B cell (primary cell): ENCODE measurements around the gene CD79B. TPM values are rescaled to one million over a fixed set of nuclear protein-coding genes. Genes with fewer than 3 reads are reported as not detected.

Experiments
- ATAC-seq: fragments of 200-7000 bp; cut with Tn5 transposase; one replicate; pipeline ENCODE4 v1.10.0; 2021; ENCODE audit warnings: low read depth, mild to moderate bottlenecking, moderate number of reproducible peaks, moderate library complexity
- CTCF ChIA-PET: fragments of 350-600 bp; sonication (Branson Sonifier 250); formaldehyde crosslinking; loops from one replicate; lab custom pipeline; 2021; ENCODE audit warnings: antibody characterized with exemption, inconsistent platforms; lab: Charles Lee
- POLR2A ChIA-PET: fragments of 350-600 bp; sonication (Branson Sonifier 250); formaldehyde crosslinking; loops from one replicate; lab custom pipeline; 2021; ENCODE audit warnings: antibody characterized with exemption; lab: Charles Lee
- DNase-seq: peaks from one replicate; pipeline ENCODE4 v3.0.0; 2013
- H2AFZ ChIP-seq: 2 replicates; pipeline ENCODE4 v1.6.1; 2012; ENCODE audit warnings: mild to moderate bottlenecking, low read depth, low read length; ENCODE audit not compliant: insufficient read depth, poor library complexity, severe bottlenecking
- H3K27ac ChIP-seq, 2 donors: 1 replicate in 1 of 2; 2 replicates in 1 of 2; pipeline ENCODE4 v1.5.1; 2012 to 2013; ENCODE audit warnings: low read length in 2 of 2, mild to moderate bottlenecking in 2 of 2, moderate library complexity in 1 of 2
- H3K27me3 ChIP-seq, 4 experiments: fragments of 200-600 bp in 1 of 4; sonication (generic) in 1 of 4; replicated peaks in 1 of 4; 1 replicate in 2 of 4; 2 replicates in 2 of 4; pipeline versions ENCODE4 v1.6.1 to v1.7.0; 2013 to 2016; ENCODE audit warnings: low read length in 3 of 4, mild to moderate bottlenecking in 2 of 4, mixed read lengths in 1 of 4, moderate library complexity in 1 of 4; ENCODE audit not compliant: insufficient read depth in 4 of 4, control insufficient read depth in 3 of 4; ENCODE audit errors: control extremely low read depth in 1 of 4
- H3K36me3 ChIP-seq, 2 experiments: replicated peaks in 1 of 2; 1 replicate in 1 of 2; 2 replicates in 1 of 2; pipeline versions ENCODE4 v1.6.1 to v1.7.1; 2013; ENCODE audit warnings: low read length in 1 of 2; ENCODE audit not compliant: insufficient read depth in 2 of 2, control insufficient read depth in 1 of 2; ENCODE audit errors: control extremely low read depth in 1 of 2, extremely low read depth in 1 of 2
- H3K4me1 ChIP-seq, 2 donors: fragments of 200-600 bp in 1 of 2; sonication (generic) in 1 of 2; 1 replicate in 1 of 2; 2 replicates in 1 of 2; pipeline versions ENCODE4 v1.5.1 to v1.6.1; 2013 to 2017; ENCODE audit warnings: low read length in 2 of 2; ENCODE audit not compliant: control insufficient read depth in 2 of 2, insufficient read depth in 2 of 2
- H3K4me2 ChIP-seq: replicated peaks from 2 replicates; pipeline ENCODE3; 2012; ENCODE audit warnings: mild to moderate bottlenecking, low read depth, low read length; ENCODE audit not compliant: poor library complexity, severe bottlenecking
- H3K4me3 ChIP-seq, 5 experiments: fragments of 200-600 bp in 1 of 5; sonication (generic) in 1 of 5; 1 replicate in 3 of 5; 2 replicates in 2 of 5; pipeline versions ENCODE4 v1.5.1 to v1.7.0; 2011 to 2016; ENCODE audit warnings: low read length in 4 of 5, mild to moderate bottlenecking in 4 of 5, low read depth in 2 of 5, control low read depth in 1 of 5, moderate library complexity in 1 of 5; ENCODE audit not compliant: insufficient read depth in 1 of 5; ENCODE audit errors: control extremely low read depth in 1 of 5, extremely low read depth in 1 of 5
- H3K79me2 ChIP-seq: fragments of 200-600 bp; sonication (generic); one replicate; pipeline ENCODE4 v1.6.0; 2016; ENCODE audit warnings: low read length; ENCODE audit not compliant: control insufficient read depth, insufficient read depth
- H3K9ac ChIP-seq: fragments of 200-600 bp; sonication (generic); 2 replicates; pipeline ENCODE4 v1.6.1; 2017; ENCODE audit warnings: mild to moderate bottlenecking, low read length, moderate library complexity
- H3K9me3 ChIP-seq, 3 donors: one replicate each; pipeline versions ENCODE4 v1.6.1 to v1.7.1; 2013; ENCODE audit warnings: low read length in 2 of 3; ENCODE audit not compliant: control insufficient read depth in 2 of 3, insufficient read depth in 1 of 3; ENCODE audit errors: control extremely low read depth in 1 of 3
- H4K20me1 ChIP-seq: 2 replicates; pipeline ENCODE4 v1.6.0; 2012; ENCODE audit warnings: mild to moderate bottlenecking, low read length; ENCODE audit not compliant: insufficient read depth, control insufficient read depth, poor library complexity, severe bottlenecking
- H3K27ac Mint-ChIP-seq: one replicate; pipeline ENCODE4 v1.8.0; 2021; ENCODE audit warnings: mixed read lengths
- H3K27me3 Mint-ChIP-seq: one replicate; pipeline ENCODE4 v1.8.0; 2021; ENCODE audit warnings: mixed read lengths
- H3K4me1 Mint-ChIP-seq: one replicate; pipeline ENCODE4 v1.8.0; 2021; ENCODE audit warnings: mixed read lengths
- H3K4me3 Mint-ChIP-seq: one replicate; pipeline ENCODE4 v1.8.0; 2021; ENCODE audit warnings: mixed read lengths
- H3K9me3 Mint-ChIP-seq: one replicate; pipeline ENCODE4 v1.8.0; 2022; ENCODE audit warnings: mixed read lengths; ENCODE audit not compliant: insufficient read depth
- EZH2 ChIP-seq: IDR thresholded peaks from 2 replicates; pipeline ENCODE4 v1.6.1; 2012; ENCODE audit warnings: borderline replicate concordance, low read depth, mild to moderate bottlenecking, moderate library complexity, low read length; ENCODE audit not compliant: insufficient read depth, poor library complexity, severe bottlenecking
- WGBS: methylation state at CpG from one replicate; pipeline ENCODE4 v1.1.5; 2013; ENCODE audit warnings: missing lambda C conversion rate; ENCODE audit not compliant: insufficient coverage; 5-methylcytosine and 5-hydroxymethylcytosine counted together
- intact Hi-C: fragments of 100-400 bp; cut with micrococcal nuclease; formaldehyde crosslinking; loops from one replicate; pipeline ENCODE4 v1.10.0; 2022
- polyA plus RNA-seq: library from polyadenylated mRNA; depleted of rRNA; stranded (reverse); fragments of >200 nt; gene quantifications from 2 replicates; pipeline ENCODE4 v1.2.3, GENCODE V29; 2012
- total RNA-seq, 2 donors: library from RNA; stranded (reverse); fragments of 120-200 nt in 1 of 2; gene quantifications; 1 replicate in 1 of 2; 2 replicates in 1 of 2; pipeline versions ENCODE4 v1.2.3 to v1.2.4, GENCODE V29; 2013 to 2022
- TF ChIP-seq, protein P1 (sequence below): fragments of 200-600 bp; IDR thresholded peaks from one replicate; pipeline ENCODE4 v1.8.0; 2022; ENCODE audit warnings: antibody characterized with exemption, mild to moderate bottlenecking

CD79B gene
- total and polyA plus RNA-seq, 2 donors (not counting 1 experiment from before 2014, with no cell fraction given): 891 to 1,100 TPM

GRCh38 chr17:63967953-63968352, 35.8 kb upstream of the CD79B start:
- no peak for ATAC-seq
- WGBS: 95% methylated on average over 19 of the region's 19 CpGs

GRCh38 chr17:63966646-63967264, 34.6 kb upstream of the CD79B start:
- ChIA-PET POLR2A (interaction anchor here (0.6 kb wide), 1 partner anchor 55 kb away, joined by 7 read pairs; no protein-coding TSS in a partner anchor), CTCF (interaction anchor here (0.6 to 4.0 kb wide), 4 partner anchors 15 to 1207 kb away, joined by 3 to 14 read pairs (median 8); no protein-coding TSS in a partner anchor)
- Histone ChIP-seq H4K20me1 (no peaks in the 10 kb centered on the region), H3K27ac (no peak overlapping the region), H3K27me3 (peaks cover 0 to 2% (median 0%) of the 10 kb centered on the region in 4 experiments), H3K79me2 (no peaks in the 10 kb centered on the region), H2AFZ (no peak overlapping the region), H3K4me3 (no peak overlapping the region), H3K4me1 (peaks cover 5 to 12% of the 10 kb centered on the region in 2 donors), H3K4me2 (no peak overlapping the region), H3K9ac (no peak overlapping the region), H3K9me3 (no peaks in the 10 kb centered on the region), H3K36me3 (no peaks in the 10 kb centered on the region)
- H3K9me3 Mint-ChIP-seq: no peaks in the 10 kb centered on the region
- intact Hi-C loops: no loop called here
- no peak for ATAC-seq
- 90% methylated on average over 11 of the region's 11 CpGs for WGBS
- DNase-seq: no peak
- H3K27me3 Mint-ChIP-seq: no peaks in the 10 kb centered on the region
- H3K27ac Mint-ChIP-seq: no peak overlapping the region
- TF ChIP-seq EZH2: no peak
- TF ChIP-seq, protein P1, sequence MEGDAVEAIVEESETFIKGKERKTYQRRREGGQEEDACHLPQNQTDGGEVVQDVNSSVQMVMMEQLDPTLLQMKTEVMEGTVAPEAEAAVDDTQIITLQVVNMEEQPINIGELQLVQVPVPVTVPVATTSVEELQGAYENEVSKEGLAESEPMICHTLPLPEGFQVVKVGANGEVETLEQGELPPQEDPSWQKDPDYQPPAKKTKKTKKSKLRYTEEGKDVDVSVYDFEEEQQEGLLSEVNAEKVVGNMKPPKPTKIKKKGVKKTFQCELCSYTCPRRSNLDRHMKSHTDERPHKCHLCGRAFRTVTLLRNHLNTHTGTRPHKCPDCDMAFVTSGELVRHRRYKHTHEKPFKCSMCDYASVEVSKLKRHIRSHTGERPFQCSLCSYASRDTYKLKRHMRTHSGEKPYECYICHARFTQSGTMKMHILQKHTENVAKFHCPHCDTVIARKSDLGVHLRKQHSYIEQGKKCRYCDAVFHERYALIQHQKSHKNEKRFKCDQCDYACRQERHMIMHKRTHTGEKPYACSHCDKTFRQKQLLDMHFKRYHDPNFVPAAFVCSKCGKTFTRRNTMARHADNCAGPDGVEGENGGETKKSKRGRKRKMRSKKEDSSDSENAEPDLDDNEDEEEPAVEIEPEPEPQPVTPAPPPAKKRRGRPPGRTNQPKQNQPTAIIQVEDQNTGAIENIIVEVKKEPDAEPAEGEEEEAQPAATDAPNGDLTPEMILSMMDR: no peak
- no peak overlapping the region for H3K4me3 Mint-ChIP-seq
- peaks cover 14% of the 10 kb centered on the region for H3K4me1 Mint-ChIP-seq

More at GRCh38 chr17:63967953-63968352, 35.8 kb upstream of the CD79B start:
- Mint-ChIP-seq H3K9me3 (no peaks in the 10 kb centered on the region), H3K4me1 (peaks cover 6% of the 10 kb centered on the region), H3K4me3 (no peak overlapping the region), H3K27ac (no peak overlapping the region), H3K27me3 (peaks cover 5% of the 10 kb centered on the region)
- no peak overlapping the region for H3K27ac ChIP-seq
- no peak for DNase-seq
- H2AFZ ChIP-seq: no peak overlapping the region
- peaks cover 0 to 2% (median 0%) of the 10 kb centered on the region in 4 experiments for H3K27me3 ChIP-seq
- H3K9me3 ChIP-seq: no peaks in the 10 kb centered on the region
- ChIA-PET CTCF (interaction anchor here (1.7 to 4.0 kb wide), 3 partner anchors 17 to 61 kb away, joined by 6 to 14 read pairs (median 6); no protein-coding TSS in a partner anchor), POLR2A (interaction anchor here (0.8 kb wide), 1 partner anchor 12 kb away, joined by 4 read pairs; no protein-coding TSS in a partner anchor)
- peaks cover 5 to 10% of the 10 kb centered on the region in 2 donors for H3K4me1 ChIP-seq
- no peak overlapping the region for H3K4me2 ChIP-seq
- no peak for TF ChIP-seq EZH2
- TF ChIP-seq, protein P1: no peak
- H3K4me3 ChIP-seq: no peak overlapping the region
- no peaks in the 10 kb centered on the region for H3K79me2 ChIP-seq
- no peaks in the 10 kb centered on the region for H4K20me1 ChIP-seq
- H3K9ac ChIP-seq: no peak overlapping the region
- no peaks in the 10 kb centered on the region for H3K36me3 ChIP-seq
- intact Hi-C loops: no loop called here
